ENCODE results near the gene ERG28.

- TF ChIP-seq, protein P1, sequence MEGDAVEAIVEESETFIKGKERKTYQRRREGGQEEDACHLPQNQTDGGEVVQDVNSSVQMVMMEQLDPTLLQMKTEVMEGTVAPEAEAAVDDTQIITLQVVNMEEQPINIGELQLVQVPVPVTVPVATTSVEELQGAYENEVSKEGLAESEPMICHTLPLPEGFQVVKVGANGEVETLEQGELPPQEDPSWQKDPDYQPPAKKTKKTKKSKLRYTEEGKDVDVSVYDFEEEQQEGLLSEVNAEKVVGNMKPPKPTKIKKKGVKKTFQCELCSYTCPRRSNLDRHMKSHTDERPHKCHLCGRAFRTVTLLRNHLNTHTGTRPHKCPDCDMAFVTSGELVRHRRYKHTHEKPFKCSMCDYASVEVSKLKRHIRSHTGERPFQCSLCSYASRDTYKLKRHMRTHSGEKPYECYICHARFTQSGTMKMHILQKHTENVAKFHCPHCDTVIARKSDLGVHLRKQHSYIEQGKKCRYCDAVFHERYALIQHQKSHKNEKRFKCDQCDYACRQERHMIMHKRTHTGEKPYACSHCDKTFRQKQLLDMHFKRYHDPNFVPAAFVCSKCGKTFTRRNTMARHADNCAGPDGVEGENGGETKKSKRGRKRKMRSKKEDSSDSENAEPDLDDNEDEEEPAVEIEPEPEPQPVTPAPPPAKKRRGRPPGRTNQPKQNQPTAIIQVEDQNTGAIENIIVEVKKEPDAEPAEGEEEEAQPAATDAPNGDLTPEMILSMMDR (IDR thresholded peaks at IDR 0.05 in 2 of 3, conservative IDR thresholded peaks at IDR 0.05 in 1 of 3; ENCODE audit: borderline replicate concordance in 1 of 3, insufficient read depth in 1 of 3, low read depth in 2 of 3, low read length in 2 of 3): no peak
- TF ChIP-seq FOSL1 (IDR thresholded peaks at IDR 0.05; ENCODE audit: low read depth): no peak
- TF ChIP-seq TCF7L2 (IDR thresholded peaks at IDR 0.05; ENCODE audit: borderline replicate concordance, extremely low read depth, insufficient read depth, insufficient read length): no peak
- no peak for TF ChIP-seq YY1 (IDR thresholded peaks at IDR 0.05; ENCODE audit: extremely low read depth, insufficient replicate concordance, low read depth, low read length)
- no peak for TF ChIP-seq SIN3A (IDR thresholded peaks at IDR 0.05; ENCODE audit: low read depth)
- TF ChIP-seq POLR2AphosphoS5 (IDR thresholded peaks at IDR 0.05; ENCODE audit: low read depth, low read length): no peak
- no peak for TF ChIP-seq EGR1 (IDR thresholded peaks at IDR 0.05; ENCODE audit: low read depth)
- TF ChIP-seq MAX (IDR thresholded peaks at IDR 0.05): no peak
- no peak for TF ChIP-seq EZH2 (IDR thresholded peaks at IDR 0.05)
- no peak for TF ChIP-seq POLR2A (IDR thresholded peaks at IDR 0.05; ENCODE audit: borderline replicate concordance, extremely low read depth, insufficient read depth, insufficient read length)
- no peak for TF ChIP-seq RAD21 (IDR thresholded peaks at IDR 0.05; ENCODE audit: low read depth)
- no peak for TF ChIP-seq JUND (IDR thresholded peaks at IDR 0.05)
Observed at GRCh38 chr14:75699331-75699730, 38.7 kb upstream of the ERG28 start.
